GM03348 (cell line): ENCODE data around the gene RNASEH2A.

Experiments
- DNase-seq: peaks from one replicate; pipeline ENCODE4 v3.0.0; 2012; ENCODE audit warnings: low spot score

RNASEH2A gene

DNA sequence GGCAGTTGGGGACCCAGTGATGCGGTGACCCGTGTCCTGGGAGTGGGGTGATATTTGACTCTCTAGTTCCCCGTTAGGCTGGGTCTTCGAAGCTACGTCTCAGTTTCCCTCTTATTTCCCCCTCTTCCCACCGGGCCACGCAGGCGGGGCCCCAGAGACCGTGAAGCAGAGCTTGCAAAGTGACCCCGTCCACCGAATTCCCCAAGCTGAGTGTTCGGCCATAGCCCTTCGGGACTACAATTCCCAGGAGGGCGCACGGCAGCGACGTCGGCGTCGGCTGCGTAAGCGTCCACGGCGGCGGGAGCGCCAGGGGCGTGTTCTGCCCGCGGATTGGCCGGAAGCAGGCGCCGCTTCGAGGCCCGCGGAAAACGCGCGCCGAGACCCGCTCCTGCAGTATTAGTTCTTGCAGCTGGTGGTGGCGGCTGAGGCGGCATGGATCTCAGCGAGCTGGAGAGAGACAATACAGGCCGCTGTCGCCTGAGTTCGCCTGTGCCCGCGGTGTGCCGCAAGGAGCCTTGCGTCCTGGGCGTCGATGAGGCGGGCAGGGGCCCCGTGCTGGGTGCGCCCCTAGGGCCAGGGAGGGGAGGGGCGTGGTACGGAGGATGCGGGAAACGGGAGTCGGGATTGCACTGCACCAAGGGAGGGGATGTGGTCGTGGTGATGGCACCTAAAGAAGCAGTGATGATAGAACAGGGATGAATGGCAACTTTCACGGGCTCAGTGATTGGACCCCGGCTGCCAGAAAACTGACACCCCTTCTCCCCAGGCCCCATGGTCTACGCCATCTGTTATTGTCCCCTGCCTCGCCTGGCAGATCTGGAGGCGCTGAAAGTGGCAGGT is at the start of gene RNASEH2A:
Gene RNASEH2A, plus strand, starts transcription at position 343 of the 840 bp plus-strand sequence. Its CDS starts 90 bp downstream, at position 433.
- DNase-seq, result peak; percentile 97

DNA sequence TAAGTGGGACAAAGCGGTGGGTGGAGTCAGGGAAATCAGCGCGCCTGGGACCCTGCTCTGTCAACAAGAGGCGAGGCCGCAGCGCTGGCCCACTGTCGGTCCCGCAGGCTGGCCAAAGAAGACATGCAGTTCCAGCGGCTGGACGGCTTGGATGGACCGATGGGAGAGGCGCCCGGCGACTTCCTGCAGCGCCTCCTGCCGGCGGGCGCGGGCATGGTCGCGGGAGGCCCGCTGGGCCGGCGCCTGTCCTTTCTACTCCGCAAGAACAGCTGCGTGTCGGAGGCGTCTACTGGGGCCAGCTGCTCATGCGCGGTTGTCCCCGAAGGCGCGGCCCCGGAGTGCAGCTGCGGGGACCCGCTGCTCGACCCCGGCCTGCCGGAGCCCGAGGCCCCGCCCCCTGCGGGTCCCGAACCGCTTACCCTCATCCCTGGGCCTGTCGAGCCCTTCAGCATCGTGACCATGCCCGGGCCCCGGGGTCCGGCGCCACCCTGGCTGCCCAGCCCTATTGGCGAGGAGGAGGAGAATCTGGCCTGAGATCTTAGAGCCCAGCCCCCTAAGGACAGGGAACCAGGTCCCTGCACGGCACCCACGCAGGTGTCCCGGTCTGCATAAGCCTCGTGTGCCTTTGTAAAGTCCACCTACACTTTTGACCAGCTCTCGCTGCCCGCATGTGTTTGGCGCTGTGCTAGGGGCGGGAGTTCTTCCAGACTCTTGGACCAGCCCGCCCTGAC is 48.7 kb upstream of the RNASEH2A start:
- DNase-seq, result peak; percentile 92

DNA sequence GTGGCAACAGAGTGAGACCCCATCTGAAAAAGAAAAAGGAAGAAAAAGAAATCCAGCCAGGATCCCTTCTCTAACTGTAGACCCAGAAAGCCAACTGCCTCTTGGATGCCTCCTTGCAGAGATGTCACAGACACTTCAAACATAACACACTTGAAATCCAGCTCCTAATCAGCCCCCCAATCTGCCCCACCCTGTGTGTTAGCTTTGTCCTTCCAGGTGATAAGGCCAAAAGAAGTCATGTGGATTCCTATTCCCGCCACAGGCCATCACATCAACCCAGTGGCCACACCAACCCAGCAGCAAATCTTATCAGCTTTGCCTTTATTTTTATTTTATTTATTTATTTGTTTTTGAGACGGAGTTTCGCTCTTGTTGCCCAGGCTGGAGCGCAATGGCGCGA is 46.7 kb upstream of the RNASEH2A start:
- DNase-seq, result no peak

DNA sequence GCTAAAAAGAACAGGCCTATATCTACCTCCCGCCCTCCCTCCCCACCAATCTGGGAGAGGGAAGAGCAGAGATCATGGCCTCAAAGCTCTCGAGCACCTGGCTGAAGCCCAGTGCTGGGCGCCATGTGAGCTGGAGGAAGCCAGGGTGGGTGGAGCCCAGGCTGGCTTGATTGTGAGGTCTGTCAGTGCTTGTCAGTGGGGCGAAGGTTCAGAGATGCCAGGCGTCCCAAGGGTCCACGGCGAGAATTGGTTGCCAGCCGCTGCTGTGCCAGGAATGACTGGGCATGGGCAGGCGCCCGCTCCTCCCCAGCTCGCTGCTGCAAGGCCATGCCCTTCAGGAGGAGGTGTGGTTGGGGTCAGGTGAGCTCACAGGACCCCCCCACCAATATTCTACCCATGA is 43.3 kb upstream of the RNASEH2A start:
- no peak for DNase-seq

DNA sequence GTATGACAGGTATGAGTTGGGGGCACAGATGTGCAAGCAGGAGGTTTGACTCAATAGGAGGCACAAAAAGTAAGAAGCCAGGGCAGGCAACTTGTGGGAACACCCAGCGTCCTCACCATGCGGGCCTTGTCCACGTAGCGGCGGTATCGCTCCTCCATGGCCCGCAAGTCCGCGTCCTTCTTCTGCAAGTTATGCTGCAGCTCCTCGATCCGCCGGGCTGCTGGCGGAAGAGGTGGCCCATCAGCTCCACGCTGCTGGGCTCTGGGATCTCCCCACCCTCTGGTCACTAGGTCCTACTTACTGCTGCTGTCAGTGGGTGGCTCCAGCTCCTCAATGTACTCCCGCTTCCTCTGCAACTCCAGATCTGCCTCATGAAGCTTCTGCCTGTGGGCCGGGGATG is 41.7 kb upstream of the RNASEH2A start:
- DNase-seq, result no peak

DNA sequence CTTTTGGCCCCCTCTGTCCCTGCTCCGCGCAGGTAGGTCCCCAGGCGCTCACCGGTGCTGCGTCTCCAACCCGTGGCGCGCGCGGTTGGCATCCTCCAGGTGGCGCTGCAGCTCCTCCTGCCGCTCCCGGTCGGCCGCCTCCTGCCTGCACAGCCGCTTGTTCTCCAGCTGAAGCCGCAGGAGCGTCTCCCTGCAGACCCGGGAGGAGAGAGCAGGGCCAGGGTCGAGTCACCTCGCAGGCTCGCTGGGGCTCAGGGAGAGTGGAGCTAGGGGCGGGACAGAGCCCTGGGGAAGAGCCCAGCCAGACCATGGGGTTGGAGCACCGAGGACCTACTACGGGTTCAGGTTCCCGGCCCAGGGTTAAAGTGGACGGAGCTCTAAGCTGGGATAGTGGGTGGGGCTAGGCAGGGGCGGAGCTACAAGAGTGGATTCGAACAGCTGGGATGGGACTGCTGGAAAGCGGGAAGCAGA is 40.3 kb upstream of the RNASEH2A start:
- DNase-seq, result peak; percentile 90

DNA sequence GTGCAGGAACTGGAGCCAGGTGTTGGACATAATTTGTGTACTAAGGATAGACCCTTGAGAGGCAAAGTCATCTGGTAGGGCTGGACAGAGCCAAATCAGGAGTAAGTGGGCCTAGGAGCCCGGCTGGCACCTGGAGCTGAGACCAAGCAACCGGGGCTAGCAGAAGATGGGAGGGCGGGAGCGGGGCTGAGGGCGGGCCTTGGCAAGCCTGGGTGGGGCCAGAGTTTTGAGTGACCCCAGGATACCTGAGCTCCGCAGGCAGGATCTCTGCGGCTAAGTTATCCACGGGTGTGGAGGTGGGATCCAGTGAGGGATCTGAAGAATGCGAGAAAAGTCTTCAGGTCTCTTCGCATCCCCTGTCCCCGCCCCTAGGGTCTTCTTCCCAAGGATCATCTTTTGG is 39.2 kb upstream of the RNASEH2A start:
- no peak for DNase-seq

DNA sequence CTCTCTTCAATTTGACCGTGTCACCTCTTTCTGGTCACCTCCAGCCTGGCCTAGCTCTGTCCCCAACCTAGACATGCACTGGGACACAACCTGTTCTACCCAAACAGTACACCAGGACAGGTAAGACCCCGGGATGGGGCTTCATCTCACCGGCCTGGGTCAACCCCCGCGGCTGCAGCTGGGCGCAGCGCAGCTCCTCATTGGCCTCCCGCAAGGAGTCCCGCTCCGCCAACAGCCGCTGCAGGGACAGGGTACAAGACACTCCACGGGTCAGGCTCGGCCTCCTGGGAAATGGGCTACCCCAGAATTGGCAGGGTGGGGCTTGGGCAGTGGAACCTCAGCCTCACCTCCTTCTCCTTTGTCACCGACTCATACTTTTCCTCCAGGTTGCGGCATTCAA is 38.7 kb upstream of the RNASEH2A start:
- DNase-seq, result no peak

DNA sequence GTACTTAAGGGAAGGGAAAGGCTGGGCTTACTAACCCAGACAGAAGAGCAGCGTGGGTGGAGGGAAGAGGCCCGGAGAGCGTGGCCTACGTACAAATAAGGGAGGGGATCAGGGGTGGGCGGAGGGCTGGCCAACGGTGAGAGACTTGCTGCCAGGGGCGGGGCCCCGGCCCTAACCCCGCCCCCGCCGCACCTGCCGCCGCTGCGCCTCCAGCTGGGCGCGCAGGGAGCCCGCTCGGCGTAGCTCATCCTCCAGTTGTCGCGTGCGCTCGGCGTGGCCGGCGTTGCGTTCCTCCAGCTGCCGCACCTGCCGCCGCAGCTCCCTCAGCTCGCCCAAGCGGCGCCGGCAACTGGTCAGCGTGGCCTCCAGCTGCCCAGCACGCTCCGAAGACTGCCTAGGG is 36.7 kb upstream of the RNASEH2A start:
- no peak for DNase-seq

DNA sequence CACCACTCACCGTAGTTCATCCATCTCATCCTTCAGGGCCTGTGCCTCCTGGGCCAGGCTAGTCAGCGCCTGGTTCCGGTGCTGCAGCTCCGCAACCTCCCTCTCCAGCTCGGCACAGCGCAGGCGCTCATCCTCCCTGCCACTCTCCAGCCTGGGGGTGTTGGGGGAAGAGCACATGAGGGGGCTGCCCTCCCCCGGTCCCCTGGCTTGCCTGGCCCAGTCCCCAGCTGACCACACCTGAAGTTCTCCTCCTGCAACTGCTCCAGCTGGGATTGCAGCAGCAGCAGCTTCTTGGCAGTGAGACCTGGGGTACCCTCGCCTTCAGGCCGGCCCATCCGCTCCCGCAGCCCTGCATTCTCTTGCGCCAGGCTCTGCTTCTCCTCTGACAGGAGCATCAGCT is 35.5 kb upstream of the RNASEH2A start:
- no peak for DNase-seq

DNA sequence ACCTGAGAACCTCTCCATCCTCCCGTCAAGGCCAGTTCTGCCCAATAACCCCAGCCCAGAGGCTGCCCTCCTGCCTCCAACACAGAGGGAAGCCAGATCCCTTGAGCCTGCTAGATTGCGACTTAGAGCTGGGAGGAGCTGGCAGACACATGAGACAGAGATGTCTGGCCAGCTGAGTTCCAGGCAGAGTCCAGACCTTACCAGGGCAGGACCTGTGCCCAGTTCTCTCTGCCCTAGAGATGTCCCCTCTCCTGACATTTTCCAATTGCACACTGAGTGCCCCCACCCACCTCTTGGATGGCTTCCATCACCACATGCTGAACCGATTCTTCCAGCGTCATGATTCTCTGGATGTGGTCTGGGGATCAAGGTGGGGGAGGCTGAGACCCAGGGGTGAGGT is 34.1 kb upstream of the RNASEH2A start:
- peak; percentile 38 for DNase-seq

DNA sequence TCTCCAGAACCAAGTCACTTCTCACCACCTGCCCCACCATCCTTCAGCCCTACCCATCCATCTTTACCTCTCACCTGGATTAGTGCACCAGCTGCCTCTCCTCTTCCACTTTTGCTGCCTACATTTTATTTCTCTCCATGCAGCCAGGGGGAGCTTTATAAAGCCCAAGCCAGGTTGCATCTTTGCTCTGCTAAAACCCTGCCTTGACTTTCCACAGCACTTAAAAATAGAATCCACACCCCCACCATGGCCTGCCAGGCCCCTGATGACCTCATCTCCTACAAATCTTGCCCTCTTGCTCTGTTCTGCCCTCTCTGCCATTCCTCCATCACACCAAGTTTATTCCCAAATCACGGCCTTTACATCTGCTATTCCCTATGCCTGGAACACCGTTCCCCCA is 32.8 kb upstream of the RNASEH2A start:
- DNase-seq, result no peak

DNA sequence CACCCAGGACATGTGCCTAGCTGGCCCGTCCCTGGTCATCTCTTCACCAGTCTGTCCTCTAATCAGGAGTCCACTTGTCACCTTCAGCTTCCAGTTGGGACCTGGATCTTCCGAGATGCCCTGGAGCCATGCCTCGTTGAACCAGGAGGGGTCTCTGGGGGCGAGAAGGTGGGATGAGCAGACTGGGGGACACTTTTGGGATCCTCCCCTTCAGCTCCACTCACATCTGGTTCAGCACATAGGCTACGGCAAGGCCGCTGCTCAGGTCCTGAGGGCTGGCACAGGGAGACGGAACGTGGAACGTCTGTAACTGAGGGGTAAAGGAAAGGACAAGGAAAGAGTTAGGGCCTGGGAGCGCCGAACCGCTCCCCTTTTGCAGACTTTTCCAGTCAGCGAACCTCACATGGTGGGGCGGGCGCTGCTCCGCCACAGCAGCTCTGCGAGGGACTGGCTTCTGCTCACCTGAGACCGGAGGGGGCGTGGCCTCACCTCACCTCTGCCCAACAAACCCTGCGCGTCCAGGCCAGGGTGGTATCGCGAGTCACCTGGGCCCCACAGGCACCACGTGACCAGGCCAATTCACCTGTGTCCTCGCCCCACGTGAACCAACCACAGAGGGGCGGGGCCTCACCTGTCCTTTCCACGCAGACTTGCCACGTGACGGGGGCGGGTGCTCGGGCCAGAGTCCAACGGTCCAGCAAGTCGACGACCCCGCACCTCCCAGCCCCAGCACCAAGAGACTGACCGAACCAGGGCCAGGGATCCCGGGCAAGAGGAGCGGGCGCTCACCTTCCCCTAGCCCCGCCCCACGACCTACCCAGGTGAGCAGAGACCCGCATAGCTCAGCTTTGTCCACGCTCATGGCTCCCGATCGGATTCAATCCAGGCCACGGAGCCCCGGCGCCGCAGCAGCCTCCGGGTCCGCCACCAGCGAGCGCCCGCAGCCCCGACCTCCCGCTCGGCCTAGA is 31.5 kb upstream of the RNASEH2A start, which contains the start of gene HOOK2:
Gene HOOK2, minus strand, starts transcription at position 965 of the 968 bp plus-strand sequence. Its CDS starts 103 bp downstream, at position 862.
- no peak for DNase-seq

DNA sequence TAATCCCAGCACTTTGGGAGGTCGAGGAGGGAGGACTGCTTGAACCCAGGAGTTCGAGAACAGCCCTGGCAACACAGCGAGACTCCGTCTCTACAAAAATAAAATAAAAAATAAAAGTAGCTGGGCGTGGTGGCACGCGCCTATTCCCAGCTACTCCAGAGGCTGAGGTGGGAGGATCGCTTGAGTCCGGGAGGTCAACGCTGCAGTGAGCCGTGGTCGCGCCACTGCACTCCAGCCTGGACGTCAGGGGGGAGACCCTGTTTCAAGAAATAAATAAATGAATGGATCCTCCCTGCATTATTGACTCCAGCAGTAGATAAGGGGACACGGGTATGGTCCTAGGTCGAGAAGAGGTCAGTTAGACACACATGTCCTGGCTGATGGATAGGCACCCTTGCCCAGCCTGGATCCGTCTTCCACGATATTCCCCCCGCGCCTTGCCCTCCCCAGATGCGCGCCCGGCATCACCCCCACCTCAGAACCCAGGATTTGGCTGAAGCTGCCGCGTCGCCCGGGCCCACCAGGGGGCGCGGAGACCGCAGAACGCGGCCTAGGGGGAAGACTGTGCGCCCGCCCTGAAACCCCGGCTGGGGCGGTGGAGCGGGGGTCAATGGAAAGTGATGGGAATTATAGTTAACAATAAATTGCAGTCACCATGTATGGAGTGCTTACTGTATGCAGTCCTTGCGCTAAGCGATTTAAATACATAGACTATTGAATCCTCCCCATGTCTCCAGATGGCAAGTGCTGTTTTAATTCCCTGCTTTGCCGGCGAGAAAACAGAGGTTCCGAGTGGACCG is 29.0 kb upstream of the RNASEH2A start:
- peak; percentile 89 for DNase-seq

DNA sequence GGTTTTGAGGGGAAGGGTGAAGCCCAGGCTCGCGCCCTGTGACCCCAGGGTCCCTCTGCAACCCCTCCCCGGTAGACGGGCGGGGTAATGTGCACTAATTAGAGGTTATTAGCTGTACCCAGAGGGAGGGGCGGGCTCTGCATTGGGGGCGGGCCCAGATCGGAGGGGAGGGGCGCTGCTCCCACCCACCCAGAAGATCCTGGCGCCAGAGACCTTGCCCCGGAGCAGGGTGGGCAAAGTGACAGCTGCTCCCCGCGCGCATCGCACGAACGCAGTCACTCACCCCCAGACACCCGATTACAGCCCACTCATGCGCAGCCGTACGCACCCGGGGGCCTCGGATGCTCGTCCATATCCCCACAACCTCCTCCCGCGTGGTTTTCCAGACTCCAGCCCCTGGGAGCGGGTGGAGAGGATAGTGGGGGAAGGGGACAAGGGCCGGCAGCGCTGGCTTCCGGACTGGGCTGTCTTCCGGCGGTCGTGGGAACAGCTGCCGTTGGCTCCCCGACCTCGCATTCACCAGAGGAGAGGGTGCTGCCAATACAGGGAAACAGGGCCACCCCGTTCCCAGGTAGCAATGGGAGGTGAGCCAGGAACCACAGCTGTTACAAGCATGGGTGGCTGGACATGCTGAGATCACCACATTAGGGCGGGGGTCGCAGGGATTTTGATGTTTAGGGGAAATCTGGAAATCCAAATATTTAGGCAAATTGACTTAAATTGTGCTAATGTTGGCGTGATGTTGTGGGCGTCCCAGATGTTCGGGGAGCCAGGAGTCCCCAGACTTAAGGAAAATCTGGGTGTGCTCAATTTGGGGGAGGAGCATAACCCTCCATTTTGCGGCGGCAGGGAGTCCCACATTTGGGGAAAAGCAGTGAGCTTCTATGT is 28.1 kb upstream of the RNASEH2A start:
- DNase-seq, result peak; percentile 83

DNA sequence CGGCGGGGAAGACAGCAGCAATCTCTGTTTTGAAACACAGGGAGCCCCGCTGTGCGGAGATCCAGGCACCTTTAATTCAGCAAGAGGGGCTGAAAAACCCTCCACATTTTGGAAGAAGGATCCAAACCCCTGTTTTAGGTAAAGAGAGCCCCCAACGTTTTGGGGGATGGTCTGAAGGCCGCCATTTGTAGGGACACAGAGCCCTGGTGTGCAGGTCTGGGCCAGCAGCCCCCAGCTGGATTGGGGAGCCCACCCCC is 27.6 kb upstream of the RNASEH2A start:
- DNase-seq, result no peak

DNA sequence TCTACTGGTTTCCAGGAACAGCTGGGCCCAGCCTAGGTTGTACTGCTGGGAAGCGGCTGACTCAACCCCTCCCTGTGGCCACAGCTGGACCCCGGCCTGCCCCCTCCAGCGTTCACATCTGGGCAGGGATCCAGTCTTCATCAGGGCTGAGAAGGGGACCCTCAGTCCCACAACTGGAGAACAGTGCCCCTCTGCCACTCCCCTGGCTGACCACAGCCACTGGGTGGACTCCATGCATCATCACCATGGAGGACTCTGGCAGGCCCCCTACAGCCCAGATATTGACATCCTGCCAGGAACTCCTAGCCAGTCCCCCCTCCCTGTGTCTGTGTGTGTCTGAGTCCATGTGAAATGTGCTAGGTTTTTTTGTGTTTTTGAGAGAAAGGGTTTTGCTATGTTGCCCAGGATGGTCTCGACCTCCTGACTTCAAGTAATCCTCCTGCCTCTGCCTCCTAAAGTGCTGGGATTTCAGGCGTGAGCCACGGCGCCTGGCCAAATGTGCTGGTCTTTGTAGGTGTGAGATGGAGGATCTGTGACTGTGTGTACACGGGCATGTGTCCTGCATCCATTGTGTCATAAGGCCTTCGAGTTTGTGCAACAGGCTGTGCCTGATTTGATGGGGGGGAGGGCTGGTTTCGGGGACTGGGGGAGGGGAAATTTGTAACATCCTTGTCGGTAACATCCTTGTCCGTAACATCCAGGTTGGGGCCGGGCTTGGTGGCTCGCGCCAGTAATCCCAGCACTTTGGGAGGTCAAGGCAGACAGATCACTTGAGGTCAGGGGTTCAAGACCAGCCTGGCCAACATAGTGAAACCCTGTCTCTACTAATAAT is 27.0 kb upstream of the RNASEH2A start:
- peak; percentile 67 for DNase-seq

DNA sequence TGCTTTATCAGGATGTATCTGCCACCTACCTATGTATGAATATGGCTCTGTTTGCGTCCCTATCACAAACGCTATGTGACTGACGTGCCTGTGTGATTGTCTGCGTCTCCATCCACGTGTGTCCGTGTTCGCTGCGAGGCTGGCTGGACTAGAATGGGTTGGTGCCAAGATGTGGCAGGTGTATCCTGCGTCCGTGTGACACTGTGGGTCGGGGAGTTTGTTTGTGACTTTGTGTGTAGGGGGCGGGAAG is 24.3 kb upstream of the RNASEH2A start:
- DNase-seq, result no peak

DNA sequence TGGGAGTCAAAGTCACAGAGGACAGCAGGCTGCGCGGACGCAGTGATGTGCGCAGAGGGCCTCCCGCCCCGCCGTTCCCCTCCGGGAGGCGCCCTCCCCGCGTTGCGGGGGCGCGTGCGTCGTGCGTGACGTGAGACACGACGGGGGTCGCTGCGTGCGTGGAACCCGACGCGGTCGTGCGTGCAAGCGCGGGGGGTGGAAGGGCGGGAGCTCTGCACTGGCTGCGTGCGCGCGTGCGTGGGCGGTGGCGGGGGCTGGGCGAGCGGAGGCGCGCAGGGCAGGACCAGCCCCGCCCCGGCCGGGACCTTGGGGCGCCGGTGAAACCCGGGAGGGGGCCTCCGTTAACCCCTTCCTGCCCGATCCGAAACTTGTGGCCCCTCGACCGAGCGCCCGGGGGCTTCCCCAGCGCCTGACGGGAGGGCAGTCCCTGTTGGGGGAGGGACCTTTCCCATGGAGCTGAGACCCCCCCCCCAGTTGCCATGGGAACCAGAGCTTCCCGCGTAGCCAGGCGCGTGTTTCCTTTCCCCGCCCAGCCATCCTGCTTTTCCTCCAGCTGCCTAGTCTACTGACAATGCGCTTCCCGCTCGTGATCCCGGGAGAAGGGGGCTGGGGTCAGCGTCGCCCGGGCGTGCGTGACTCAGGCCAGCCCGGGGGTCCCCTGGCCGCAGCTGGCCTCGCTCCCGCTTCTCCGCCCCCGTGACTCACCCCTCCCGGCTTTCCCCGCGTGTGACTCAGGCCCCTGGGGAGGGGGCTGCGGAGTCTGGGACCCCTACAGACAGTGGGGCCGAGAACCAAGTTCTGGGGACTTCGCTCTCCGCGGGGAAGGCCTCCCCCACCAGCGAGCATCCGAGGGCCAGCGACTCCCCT is 23.7 kb upstream of the RNASEH2A start:
- DNase-seq, result peak; percentile 89
